Measurements from ENCODE around the gene IQSEC2.

IQSEC2 gene

GRCh38 chrX:53242310-53242709 is 39.1 kb downstream of the IQSEC2 start:
- no peak for DNase-seq (ENCODE audit: low read depth)

- no peak for DNase-seq (ENCODE audit: low read depth)
Measured at GRCh38 chrX:53241558-53241957, 39.8 kb downstream of the IQSEC2 start.

DNA sequence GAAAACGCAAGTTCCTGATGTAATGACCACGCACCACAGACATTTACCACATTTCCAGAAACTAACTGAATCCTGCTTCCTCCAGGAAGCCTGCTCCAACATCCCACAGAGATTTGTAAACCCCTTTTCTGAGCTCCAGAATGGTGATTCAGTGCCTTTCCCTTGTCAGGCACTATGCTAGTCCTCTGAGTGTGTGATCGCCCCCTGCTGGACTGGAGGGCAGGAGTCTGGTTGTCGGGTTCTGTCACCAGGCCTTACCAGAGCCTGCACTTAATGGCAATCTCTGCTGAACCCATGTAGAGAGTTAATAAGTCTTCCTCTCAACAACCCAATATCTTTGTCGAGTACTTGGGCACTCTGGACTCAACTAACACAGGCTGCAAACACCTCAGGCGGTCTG is 41.9 kb downstream of the IQSEC2 start:
- peak; percentile 60 for DNase-seq (ENCODE audit: low read depth)

DNA sequence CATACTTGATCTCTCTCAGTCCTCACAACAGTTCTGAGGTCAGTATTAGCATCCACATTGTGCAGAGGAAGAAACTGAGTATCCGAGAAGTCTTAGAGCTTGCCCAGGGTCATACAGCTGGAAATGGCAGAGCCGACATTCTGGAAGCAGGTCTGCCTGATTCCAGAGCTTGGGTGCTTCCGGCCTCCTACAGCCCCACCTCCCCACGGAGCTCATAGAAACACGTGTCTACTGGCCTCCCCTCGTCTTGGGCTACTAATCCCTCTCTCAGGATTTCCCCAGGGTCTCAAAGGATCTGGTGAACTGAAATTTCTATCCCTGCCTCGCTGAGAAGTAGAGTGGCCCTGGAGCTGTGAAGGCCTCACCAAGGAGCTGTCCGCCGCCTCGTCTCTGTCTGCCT is 44.3 kb downstream of the IQSEC2 start:
- no peak for DNase-seq (ENCODE audit: low read depth)

GRCh38 chrX:53236025-53236679 is 45.2 kb downstream of the IQSEC2 start:
- DNase-seq (ENCODE audit: low read depth), result no peak

DNA sequence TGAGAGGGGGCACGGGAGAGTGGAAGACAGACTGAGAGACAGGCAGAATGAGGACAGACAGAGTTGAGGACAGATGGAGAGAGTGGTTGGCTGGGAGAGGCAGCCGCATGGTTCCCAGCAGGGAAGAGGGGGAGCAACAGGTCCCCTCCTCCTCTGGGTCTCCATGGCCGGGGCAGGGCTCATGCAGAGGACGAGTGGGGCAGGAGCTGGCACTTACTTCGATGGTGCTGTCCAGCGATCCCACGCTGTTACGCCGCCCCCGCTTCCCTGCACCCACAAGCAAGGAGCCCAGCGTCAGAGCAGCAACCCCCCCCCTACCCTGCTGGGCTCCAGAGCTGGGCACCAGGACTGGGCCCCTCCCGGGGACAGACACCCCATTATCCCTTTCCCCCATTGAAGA is 45.8 kb downstream of the IQSEC2 start:
- no peak for DNase-seq (ENCODE audit: low read depth)

- no peak for DNase-seq (ENCODE audit: low read depth)
Measured at GRCh38 chrX:53234484-53234883, 46.9 kb downstream of the IQSEC2 start.

GRCh38 chrX:53233536-53233935 is 47.8 kb downstream of the IQSEC2 start:
- no peak for DNase-seq (ENCODE audit: low read depth)

DNA sequence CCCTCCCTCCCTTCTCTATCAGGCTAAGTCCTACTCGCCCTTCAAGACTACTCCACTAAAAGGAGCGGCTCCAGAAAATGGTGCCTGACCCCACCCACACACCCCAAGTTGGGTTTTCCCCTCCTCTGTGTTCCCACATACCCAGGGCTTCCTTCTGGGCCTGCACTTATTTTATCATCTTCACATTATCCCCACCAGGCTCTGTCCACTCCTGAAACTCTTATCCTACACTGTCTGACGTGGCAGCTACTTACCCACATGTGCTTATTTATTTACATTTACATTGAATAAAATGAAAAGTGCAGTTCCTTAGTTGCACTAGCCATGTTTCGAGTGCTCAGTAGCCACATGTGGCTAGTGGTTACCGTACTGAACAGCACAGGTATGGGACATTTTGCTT is 51.3 kb downstream of the IQSEC2 start:
- no peak for DNase-seq (ENCODE audit: low read depth)

DNA sequence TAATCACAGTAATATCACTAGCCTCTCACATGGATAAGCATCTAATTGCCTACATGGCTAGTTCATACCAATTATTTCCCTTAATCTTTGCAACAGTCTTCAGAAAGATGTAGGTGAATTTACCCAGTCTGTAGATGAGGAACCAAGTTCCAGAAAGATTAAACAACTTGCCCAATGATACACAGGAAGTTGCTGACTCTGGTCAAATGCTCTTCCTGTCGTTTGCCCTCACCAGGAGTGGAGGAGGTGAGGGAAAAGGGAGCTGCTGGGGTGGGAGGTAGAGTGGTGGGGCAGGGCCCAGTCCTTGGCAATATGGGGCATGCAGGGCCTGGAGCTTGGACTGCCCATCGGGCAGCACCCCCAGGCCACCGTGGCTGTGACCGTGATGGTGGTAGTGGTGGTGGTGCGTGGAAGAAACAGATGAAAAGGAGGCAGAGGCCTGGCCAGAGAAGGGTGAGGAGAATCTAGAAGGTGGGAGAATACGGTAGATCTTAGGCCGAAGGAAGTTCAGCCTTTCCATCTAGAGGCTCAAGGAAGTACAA is 54.1 kb downstream of the IQSEC2 start:
- no peak for DNase-seq (ENCODE audit: low read depth)

DNA sequence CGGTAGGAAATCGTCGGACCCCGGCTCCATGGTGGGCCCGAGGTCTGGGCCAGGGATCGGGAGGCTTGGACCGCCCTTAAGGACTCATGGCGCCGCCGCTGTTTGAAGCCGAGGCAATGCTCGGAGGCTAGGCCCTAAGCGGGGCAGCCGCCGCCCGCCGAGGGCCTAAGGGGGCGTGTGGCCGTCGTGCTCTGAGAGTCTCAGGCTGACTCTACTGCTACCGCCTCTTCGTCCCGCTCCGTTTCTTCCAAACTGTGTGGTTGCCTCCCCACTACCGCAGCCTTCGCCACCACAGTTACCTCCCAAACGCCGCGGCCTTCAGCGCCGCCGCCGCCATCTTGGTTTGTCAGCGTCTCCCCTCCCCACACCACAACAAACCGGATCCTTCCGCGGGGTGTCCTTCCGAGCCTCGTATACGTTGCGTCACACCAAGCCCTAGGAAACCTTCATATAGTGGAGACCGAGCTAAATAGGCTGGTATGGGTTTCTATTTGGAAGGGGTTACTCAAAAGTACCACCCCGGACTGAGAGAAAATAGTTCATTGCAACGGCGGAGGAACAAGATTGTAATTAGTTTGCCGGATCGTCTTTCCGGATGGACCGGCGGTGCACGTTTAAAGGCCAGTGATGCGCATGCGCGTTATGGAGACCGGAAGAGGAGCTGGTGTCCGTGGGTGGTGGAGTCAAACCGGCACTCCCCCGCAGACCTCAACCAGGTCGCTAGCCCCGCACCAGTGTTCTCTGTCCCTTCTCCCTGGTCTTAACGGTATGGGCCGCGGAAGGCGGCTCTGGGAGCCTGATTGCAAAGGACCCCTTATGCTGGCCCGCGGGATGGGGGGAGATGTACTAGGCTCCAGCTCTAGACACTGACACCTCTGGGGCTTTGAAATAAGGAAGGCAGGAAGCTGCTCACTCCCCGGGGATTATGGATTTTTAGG is 56.3 kb downstream of the IQSEC2 start, which contains the start of gene KDM5C:
Gene KDM5C, minus strand, starts transcription at position 348 of the 938 bp plus-strand sequence. Its CDS starts 318 bp downstream, at position 30.
- peak; percentile 90 for DNase-seq (ENCODE audit: low read depth)

- DNase-seq (ENCODE audit: low read depth), result no peak
Measured at GRCh38 chrX:53223955-53224859, 57.2 kb downstream of the IQSEC2 start.

GRCh38 chrX:53223068-53223693 is 58.2 kb downstream of the IQSEC2 start:
- DNase-seq (ENCODE audit: low read depth), result no peak

Data from stimulated activated CD8-positive, alpha-beta memory T cell treated with anti-CD3 and anti-CD28 coated beads, Interleukin-4, amount 100 ng/mL, for 24 hours (primary cell).